C4-2B (cell line): ENCODE results near the gene KIF1B.
A peak's percentile ranks its signal among the peaks of the same experiment; 100 is the strongest.

Experiments
- H3K27ac ChIP-seq: fragments of 450-650 bp; 2 replicates; pipeline ENCODE4 v1.5.1; 2017
- ZFX ChIP-seq: fragments of 450-650 bp; IDR thresholded peaks from 2 replicates; pipeline ENCODE4 v1.6.1; 2017
- TF ChIP-seq, protein P1 (sequence below): fragments of 450-650 bp; conservative IDR thresholded peaks from 2 replicates; pipeline ENCODE4 v1.5.1; 2017; ENCODE audit warnings: mild to moderate bottlenecking

KIF1B gene

DNA sequence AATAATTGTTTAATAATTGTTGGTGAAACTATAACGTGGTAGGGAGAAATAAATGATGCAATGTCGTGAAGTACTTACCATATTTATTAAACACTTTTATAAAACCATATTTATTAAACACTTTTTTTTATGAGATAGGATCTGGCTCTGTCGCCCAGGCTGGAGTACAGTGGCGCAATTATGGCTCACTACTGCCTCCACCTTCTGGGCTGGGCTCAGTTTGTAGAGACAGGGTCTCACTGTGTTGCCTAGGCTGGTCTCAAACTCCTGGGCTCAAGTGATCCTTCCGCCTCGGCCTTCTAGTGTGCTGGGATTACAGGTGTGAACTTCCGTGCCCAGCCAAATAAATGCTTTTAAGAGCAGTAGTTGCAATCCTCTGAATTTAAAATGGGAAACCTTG, 112.5 kb downstream of the KIF1B start:
- TF ChIP-seq, protein P1, sequence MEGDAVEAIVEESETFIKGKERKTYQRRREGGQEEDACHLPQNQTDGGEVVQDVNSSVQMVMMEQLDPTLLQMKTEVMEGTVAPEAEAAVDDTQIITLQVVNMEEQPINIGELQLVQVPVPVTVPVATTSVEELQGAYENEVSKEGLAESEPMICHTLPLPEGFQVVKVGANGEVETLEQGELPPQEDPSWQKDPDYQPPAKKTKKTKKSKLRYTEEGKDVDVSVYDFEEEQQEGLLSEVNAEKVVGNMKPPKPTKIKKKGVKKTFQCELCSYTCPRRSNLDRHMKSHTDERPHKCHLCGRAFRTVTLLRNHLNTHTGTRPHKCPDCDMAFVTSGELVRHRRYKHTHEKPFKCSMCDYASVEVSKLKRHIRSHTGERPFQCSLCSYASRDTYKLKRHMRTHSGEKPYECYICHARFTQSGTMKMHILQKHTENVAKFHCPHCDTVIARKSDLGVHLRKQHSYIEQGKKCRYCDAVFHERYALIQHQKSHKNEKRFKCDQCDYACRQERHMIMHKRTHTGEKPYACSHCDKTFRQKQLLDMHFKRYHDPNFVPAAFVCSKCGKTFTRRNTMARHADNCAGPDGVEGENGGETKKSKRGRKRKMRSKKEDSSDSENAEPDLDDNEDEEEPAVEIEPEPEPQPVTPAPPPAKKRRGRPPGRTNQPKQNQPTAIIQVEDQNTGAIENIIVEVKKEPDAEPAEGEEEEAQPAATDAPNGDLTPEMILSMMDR: no peak
- TF ChIP-seq ZFX: no peak
- no peak overlapping the region for H3K27ac ChIP-seq

DNA sequence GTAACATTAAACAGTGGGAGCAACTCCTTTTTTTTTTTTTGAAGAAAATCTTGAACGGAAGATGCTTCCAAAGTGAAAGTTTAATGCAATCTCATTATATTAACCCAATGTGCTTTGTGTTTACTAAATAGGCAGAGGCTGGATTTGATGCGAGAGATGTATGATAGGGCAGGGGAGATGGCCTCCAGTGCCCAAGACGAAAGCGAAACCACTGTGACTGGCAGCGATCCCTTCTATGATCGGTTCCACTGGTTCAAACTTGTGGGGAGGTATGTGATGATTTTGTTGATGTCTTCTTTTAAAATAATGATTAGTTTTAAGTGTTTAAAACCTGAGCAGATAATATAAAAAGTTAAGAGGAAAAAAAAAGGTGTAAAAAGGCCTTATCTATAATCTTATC, 114.3 kb downstream of the KIF1B start:
- TF ChIP-seq, protein P1: no peak
- TF ChIP-seq ZFX: no peak
- H3K27ac ChIP-seq: no peak overlapping the region

DNA sequence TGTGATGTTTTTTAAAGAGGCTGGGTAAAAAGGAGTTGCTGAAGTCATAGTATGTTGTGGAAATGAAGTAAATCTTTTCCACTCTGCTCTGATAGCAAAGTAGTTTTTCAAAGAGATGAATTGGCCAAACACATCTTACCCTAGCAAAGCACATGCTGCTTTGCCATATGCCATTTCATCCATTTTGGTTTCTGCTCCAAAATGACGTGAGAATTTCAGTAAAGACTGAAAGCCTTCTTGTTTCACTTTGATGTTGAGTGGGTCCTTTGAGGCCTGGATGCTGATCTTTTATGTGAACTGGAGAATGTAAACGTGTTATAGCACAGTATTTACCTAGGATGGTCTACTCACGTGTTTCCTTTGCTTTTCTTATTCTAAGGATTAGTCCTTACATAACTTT, 115.2 kb downstream of the KIF1B start:
- TF ChIP-seq, protein P1: no peak
- no peak for TF ChIP-seq ZFX

DNA sequence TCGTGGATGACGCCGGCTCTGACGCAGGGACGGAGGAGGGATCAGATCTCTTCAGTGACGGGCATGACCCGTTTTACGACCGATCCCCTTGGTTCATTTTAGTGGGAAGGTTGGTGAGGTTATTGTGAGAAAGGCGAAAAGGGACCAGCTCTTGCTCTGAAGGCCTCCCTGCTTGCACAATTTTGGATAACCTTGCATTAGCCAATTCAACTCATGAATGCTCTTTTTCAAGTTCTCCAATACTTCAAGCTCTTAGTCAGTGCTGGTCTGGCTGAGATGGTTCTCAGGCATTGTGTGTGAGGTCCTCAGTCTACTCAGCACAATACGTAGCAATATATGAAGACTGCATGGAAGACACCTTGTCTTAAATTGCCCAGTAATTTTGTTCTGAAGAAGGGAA, 115.9 kb downstream of the KIF1B start:
- H3K27ac ChIP-seq: no peak overlapping the region
- TF ChIP-seq ZFX: no peak
- TF ChIP-seq, protein P1: no peak

More for the DNA sequence above, 115.2 kb downstream of the KIF1B start:
- no peak overlapping the region for H3K27ac ChIP-seq

DNA sequence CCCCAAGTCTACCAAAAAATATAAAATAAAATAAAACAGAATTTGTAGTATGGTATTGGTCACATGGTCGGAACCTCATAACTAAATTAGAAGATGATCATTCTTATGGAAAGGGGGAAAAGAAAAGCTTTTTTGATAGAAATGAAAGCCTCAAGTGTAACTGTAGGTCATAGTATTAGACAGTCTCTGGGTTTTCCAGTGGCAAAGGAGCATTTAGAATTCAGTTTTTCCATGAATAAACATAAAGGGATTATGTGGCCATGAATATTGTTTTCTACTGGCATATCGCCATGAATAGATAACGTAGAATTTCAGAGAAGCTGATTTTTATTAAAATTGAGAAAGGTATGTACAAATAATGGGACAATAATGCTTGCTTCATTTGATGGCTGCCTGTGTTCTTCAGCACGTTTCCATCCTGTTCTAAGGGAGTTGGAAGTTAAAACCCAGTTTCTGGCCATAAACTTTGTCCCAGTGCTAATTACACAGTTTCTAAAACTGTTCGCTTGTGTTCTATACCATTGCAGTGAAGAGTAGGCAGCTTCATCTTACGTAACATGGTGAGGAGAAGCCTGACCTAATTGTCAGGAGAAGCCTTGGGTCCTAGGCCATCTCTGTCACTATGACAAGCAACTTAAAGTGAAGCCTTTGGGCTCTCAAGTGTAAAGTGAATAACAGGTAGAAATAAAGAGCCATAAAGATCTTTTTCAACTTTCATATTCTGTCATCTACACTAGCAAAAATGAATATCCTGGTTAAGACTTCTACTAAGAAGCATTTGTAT, 118.0 kb downstream of the KIF1B start:
- no peak for TF ChIP-seq ZFX
- TF ChIP-seq, protein P1: no peak
- no peak overlapping the region for H3K27ac ChIP-seq

DNA sequence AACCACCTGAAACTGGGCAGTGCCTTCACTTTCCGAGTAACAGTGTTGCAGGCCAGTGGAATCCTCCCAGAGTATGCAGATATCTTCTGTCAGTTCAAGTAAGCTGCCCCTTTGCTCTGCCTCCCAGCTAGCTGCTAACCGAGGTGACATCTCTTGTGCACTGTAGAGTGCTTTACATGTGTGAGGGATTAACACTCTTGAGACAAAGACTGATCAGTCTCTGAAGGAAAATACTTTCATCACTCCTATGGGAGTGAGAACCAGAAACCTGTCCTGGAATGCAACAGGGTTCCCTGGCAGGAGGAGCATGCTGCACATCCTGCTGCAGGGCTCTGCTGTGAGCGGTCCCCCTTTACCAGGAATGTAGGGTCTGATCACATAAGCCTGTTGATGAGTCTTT, 127.1 kb downstream of the KIF1B start:
- no peak overlapping the region for H3K27ac ChIP-seq
- TF ChIP-seq, protein P1: no peak
- no peak for TF ChIP-seq ZFX

DNA sequence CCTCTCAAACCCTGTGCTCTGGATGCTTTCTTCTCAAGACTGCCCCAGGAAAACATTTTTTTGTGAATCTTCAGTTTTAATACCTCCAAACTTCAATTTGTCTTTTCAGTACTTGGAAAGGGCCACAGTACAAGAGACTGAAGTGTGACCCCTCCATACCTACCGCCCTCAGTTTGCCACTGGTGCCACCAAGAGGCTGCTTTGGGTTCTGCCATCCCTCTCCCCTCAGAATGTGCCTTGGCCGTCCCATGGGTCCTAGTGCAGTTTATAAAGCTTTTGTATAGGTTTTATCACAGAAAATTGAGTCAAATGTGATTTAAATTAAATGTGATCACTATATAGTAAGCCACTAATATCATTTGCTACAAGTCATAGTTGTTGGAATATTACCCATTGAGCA, 127.7 kb downstream of the KIF1B start:
- TF ChIP-seq ZFX: no peak
- TF ChIP-seq, protein P1: peak; percentile 83
- no peak overlapping the region for H3K27ac ChIP-seq
